Amygdala (tissue), 56 donors: Measurements from ENCODE around the gene ZDHHC7.

Experiments
- DNase-seq, 56 donors: peaks; one replicate each; lab custom pipeline; 2025; lab: John Stamatoyannopoulos, UW

ZDHHC7 gene

DNA sequence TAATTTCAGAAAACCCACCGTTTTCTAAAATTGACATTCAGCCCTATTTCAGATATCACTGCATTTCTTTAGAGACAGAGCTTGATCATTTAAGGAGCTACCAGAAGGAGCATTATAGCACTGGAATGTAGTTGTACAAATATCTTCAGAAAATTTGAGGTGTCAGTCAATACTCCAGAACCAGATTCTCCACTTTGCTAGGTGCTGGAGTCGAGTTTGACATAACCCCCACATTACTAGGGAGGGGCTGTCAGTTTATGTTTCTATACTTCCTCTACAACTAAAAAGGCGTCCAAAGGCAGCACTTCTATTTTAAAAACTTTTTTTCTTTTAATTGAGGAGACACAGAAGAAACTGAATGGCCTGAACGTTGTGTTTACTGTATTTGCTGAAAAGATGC is 15.4 kb upstream of the ZDHHC7 start:
- no peak for DNase-seq

DNA sequence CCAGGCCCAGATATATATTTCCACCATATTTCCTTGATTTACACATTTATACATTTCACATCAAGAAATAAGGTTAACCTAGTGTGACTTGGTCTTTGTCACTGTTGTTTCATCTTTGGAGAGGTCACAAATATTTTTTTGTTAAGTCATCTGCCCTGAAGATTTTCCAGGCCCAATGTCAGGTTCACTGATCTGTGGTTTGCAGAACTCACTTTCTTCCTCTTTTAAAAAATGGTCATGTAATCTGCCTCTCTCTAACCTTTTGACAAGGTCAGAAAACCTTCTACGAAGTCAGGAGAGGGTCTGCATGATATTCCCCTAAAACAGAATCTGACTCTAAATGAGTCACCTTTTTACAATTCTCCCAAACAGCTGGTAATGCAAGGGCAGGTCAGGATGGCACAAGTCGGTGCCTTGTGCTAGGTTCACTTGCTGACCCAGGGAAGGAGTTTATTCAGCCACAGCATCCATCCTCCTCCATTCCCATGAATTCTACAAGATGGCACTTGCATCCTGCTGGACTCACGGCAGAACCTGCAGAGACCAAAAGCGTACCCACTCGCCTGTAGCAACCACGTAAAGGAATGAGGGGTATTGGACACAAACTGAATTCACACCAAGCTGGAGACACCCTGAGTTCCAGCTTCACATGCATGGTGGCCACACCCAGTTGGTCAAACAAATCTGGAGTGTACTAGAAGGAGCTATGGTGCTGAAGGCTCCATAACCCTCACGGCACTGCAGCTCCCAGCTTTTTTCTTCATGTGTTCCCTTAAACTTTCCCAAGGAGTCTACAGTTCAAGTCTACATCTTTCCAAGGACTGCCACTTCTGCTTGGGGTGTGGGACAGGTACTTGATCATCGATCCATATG is 14.7 kb upstream of the ZDHHC7 start:
- no peak for DNase-seq

DNA sequence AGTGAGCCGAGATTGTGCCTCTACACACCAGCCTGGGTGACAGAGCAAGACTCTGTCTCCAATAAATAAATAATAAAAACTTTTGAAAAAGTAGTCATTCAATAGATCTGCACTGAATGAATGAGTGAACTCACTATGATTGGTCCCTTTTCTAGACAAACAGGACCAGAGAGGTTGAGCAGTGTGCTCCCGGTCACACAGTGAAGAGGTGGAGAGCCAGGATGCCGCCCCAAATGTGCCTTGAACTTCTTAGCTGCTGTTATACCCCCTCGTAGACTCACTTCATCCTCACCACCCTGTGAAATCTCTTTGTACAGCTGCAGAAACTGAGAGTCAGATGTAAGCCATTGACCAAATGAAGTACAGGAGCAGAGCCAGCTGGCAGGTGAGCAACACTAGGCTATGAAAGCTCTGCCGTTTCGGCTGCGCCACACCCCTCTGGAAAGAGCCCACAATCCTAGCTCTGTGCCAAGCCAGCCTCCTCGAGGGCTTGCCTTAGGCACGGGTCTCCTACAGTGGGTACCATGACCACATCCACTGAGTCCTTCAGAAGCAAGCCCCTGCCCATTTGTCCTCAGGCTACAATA is 8.4 kb upstream of the ZDHHC7 start:
- DNase-seq = peak in 4 of 56 donors; percentile 12 to 31 (median 19)

DNA sequence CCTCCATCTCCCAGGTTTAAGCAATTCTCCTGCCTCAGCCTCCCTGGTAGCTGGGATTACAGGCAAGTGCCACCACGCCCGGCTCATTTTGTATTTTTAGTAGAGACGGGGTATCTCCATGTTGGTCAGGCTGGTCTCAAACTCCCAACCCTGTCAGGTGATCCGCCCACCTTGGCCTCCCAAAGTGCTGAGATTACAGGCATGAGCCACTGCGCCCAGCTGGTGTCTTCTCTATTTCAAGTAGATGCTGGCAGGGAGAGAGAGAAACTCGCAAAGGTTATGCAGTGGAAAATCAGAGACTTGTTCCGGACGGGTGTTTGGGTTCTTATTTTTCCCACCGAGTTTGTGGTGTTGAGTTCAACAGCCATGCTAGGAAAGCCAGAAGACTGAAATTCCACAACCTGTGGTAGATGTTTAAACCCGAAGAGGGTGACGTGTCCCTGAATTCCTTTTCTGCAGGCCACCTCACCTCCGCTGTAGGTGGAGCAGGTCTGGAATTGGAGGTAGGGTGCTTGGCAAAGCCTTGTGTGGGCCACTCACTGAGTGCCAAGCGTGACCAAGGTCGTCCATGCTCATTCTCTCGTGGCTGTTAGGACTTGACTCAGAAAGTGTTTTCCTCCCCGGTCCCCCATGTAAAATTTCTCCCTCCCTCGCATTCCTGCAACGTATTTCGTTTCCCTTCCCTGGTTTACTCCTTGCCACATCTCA is 7.3 kb upstream of the ZDHHC7 start:
- no peak for DNase-seq

DNA sequence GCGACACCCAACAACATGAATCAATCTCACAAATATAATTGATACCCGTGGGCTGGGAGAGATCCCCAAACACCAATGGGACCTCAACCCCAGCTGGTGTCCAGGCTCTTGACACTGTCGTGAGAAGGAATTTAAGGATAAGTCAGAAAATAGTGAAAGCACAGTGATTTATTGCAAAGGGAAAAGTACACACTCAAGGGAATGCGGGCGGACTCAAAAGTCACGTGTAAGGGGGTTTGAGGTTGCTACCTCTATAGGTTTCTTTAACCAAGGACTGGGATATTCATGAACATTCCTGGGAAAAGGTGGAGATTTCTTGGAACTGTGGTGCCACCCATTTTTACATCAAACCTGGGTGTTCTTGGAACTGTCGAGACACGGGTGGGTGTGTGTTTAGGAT is 6.3 kb upstream of the ZDHHC7 start:
- DNase-seq = no peak

DNA sequence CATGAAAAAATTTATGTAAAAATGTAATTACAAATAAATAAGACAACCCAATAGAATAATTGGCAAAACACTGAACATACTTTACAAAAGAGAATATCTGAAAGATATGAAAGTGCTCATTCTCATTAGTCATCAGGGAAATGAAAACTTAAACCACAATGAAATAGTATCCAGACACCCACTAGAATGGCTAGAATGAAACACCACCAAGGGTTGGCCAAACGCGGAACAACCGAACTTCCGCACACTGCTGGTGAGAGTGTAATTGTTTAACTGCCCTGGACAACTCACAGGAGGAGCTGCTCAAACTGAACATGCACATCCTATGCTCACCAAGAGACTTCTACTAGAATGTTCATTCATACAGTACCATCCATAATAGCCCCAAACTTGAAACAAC is 5.8 kb upstream of the ZDHHC7 start:
- DNase-seq = no peak

DNA sequence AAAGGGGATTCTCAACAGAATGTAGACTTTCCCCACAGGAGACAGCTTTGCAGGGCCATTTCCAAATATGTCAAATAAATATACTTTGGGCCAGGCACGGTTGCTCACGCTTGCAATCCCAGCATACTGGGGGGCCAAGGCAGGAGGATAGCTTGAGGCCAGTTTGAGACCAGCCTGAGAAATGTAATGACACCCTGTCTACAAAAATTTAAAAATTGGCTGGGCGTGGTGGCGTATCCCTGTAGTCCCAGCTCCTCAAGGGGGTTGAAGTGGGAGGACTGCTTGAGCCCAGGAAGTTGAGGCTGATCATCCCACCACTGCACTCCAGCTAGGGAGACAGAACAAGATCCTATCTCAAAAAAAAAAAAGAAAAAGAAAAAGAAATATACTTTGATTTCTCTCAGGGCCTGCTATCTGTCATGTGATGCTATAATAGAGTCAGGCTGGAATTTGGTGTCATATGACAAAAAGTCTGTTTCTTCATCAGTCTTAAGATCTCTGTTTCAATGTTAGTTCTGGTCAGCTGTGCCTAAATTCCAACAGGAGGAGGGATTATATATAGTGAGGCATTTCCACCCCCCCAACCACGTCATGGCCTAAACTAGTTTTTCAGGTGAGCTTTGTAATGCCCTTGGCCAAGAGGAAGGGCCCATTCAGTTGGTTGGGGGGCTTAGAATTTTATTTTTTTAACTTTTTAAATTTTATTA is 4.3 kb upstream of the ZDHHC7 start:
- no peak for DNase-seq

DNA sequence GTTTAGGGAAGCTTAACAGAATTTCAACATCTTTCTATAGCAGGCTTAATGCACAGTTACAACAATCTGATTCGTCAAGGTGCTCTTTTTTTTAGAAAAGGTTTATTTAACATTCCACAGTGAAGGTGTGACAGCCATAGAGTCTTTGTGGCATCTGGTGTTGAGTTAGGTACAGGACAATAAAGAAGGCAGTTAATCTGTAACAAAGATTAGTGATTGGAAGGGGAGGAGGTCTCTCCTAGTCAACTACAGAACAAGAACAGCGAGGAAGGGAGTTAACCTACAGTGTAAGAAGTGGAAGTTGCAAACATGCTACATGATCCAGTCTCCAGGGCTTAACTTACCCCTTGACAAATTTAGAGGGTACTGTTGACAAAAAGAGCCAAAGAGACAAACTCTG is 3.0 kb upstream of the ZDHHC7 start:
- DNase-seq = no peak

DNA sequence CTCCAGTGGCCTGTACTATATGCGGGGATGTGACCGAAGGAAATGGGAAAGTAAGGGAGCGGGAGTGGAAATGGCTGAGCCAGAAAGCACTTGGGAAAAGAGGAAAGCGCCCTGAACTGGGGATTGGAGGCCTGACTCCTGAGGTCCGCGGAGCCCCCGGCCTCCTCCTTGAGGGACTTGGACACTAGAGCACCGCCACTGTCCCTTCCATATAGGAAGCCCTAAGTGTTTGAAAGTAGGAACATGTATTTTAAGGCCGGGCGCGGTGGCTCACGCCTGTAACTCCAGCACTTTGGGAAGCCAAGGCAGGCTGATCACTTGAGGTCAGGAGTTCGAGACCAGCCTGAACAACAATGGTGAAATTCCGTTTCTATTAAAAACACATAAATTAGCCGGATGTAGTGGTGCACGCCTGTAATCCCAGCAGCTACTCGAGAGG is 530 bp upstream of the ZDHHC7 start:
- no peak for DNase-seq

DNA sequence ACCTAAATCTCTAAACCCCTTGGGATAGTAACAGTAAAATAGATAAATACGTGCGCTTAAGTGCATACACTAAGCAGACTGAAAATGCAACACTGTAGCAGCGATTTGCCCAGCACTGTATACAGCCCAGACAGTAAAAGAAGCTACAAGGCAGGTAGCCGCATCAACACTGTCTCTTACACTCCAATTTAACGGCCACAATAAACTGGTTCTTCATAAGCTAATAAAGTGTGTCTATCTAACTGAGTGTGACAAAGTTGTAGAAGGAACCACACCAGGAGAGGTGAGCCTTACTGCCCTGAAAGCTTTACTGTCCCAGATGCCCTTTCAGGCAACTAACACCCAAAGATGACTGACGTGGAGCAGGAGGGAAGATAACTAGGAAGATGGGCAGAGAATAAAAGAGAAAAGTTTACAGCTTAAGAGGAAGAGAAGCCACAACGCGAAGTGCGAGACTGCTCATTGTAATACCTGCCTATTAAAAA is 847 bp downstream of the ZDHHC7 start:
- no peak for DNase-seq

DNA sequence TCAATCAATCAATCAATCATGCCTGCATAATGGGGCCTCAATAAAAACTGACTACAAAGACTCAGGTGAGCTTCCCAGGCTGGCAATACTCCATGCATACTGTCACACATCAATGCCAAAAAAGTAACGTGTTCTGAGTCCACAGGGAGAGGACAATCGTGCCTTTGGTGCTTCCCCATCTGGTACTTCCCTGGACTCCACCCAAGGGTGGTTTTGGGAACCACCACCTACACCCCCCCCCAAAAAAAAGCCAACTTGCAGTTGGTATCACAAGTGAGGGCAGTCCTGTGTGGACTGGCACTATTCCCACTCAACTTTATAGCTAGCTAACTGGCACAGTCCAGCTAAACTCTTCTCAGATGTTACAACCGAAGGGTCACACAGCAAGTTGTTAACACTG is 3.1 kb downstream of the ZDHHC7 start:
- DNase-seq = no peak

DNA sequence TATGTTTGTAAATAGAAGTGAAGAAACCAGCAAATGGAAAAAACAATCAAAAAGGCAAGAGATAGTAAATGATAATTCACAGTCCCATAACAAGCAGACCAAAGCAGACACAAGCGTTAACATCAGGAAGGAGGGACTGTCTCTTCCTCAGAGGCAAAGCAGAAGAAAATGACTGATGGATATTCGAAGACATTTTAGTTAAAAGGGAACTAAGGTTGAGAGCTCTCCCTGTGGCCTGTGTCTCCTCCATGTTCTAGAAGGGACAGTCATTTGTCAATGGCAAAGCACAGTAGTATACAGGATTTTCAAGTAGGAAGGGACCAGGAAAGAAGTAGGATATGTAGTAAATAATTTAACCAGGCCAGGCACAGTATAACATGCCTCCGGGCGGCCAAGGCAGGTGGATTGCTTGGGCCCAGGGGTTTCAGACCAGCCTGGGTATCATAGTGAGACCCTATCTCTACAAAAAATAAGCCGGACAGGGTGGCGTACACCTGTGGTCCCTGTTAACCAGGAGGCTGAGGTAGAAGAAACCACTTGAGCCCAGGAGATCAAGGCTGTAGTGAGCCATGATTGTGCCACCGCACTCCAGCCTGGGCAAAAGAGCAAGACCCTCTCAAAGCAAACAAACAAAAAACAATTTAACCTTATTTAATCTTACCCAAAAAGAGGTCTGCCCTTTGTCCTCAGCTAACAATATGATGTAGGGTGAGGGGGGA is 3.7 kb downstream of the ZDHHC7 start:
- DNase-seq = no peak

DNA sequence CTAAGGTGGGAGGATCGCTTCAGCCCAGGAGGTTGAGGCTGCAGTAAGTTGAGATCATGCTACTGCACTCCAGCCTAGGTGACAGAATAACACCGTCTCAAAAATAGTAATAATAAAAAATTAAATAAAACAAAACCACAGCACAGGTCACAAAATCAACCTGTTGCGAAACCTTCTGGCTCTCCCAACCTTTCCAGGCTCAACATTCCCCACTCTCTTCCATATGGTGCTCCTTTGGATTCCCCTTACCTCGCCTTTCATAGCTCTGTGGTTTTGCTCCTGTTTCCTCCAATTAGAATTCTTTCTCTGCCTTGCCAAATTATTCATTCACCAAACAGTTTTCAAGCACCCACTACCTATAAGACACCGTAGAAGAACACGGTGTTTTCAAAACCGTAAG is 4.7 kb downstream of the ZDHHC7 start:
- DNase-seq = no peak

DNA sequence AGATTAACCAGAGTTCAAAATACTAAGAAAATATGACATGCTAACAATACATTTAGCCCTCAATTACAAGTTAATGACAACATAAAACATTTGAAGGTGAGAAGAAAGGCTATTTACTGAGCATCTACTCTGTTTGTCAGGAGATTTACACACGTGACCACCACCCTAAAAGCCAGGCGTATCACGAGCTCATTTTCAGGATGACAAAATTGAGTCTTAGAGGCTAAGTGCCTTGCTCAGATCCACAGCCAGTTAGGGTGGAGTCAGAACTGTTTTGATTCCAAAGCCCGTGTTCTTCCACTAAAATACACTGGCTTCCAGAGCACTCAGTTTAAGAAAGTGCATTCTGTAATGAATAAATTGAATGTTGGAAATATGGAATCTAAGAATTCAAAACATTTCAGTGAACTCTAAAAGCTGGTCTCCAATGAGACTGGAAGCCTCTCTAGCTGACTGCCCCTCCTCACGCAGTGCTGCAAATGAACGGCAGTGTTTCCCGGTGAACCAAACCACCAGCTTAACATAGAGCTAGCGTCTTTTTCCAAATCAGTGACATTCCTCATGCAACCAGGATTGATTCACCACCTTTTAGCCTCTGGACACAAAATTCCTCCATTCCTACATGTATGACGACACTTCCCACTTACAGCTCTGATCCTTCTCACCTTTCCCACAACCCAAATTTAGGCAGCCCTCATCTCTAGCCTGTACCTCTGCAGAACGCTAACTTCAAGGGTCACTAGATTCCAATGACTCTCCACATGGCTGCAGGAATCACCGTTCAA is 5.9 kb downstream of the ZDHHC7 start:
- DNase-seq = no peak

DNA sequence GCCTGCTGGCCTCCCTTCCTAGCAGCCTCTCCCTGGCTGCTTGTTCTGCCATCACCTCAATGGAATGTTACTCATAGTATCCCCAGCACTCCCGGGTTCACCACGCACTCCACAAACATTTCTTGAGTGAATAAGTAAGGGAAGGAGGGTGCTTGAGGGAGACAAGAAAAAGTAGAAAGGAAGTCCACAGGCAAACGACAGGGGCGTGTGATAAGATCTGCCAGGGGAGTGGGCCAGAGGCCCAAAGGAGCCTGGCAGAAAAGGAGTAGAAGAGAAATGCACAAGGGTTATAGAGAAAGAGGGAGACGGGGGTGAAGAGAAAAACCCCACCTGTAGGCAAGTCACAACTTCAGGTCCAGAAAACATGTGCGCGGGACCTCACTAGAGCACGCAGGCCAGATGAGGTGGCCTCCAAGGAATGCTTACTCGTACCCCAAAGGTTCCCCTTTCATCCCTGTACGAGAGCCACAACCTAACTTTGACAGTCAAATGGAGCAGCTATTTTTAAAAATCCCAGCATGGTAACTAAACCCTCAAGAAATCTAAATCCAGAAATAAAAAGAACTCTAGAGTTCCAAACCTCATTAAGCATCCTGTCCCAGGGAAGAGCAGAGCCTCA is 6.6 kb downstream of the ZDHHC7 start:
- no peak for DNase-seq

DNA sequence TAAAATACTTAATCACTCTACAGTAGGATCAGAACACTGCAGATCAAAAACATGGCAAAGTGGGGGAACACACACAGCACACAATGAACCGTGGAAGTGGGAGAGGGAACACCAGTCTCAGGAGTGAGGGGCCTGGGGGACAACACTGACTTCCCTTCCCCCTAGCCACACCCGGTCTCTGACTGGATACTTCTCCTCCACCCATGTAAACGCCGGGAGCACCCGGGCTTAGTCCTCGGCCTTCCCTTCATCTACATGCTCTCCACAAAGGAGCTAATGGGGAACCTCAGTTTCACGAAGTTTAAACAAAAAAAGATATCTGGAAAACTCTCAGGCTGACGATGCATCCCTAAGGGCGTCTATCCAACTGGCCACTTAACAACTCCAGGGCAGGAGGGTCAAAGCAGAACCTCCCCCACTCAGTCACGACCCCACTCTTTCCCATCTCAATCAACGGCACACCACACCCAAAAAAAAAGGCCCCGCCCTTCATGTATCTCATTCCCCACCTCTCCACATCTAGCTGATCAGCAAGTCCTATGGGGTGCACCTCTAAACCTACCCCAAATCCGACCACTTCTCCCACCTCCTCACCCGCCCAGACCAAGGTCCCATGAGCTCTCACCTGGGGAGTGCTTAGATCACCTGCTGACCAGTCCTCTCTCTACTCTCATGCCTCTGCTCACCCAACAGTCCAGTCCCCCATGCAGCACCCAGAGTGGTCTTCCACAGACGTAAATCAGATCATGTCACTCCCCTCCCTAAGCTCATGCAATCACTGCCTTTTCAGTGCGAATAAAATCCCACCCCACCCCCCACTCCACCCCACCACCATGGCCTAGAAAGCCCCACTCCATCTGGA is 7.4 kb downstream of the ZDHHC7 start:
- DNase-seq = no peak

DNA sequence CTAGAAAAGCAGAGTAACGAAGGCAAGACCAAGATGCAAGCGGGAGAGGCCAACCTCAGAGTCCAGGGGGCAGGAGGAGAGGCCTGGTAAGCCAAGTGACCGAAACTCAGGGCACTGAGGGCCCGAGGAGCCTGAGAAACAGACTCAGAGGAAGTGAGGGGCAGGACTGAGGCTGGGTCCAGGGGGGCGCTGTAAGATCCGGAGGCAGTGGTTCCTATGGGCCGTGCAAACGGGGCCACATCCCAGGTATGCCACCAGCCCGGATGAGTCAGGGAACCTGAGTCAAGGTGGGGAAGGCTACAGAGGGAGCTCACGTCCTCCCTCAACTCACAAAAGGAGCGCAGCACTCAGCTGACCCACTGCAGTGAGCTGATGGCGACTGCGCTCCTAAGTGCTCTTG is 8.3 kb downstream of the ZDHHC7 start:
- DNase-seq = no peak

DNA sequence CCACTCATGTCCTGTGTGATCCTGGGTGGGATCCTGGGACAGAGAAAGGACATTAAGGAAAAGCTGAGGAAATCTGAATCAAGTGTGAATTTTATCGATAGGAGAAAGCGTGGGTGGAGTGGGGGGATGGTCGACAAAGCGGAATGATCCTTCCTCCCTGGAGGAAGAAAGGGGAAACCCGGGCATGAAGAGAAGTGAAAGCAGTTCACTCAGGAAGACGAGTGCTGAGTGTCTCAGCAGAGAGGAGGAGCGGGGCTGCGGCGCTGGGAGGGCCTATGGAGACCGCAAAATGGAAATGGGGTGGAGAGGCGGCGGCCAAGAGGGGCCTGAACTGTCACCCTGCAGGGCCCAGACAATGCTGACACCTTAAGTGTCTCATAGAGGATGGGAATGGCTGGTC is 8.7 kb downstream of the ZDHHC7 start:
- peak in 7 of 56 donors; percentile 11 to 48 (median 21) for DNase-seq
